Spleen (tissue), 11 donors: ENCODE results near the gene TRIM63. TPM values are rescaled to one million over a fixed set of nuclear protein-coding genes. Genes with fewer than 3 reads are reported as not detected.
A peak's percentile ranks its signal among the peaks of the same experiment; 100 is the strongest.

Experiments
- DNase-seq: peaks from one replicate; pipeline ENCODE4 v3.0.0-alpha.2; 2020
- H3K27ac ChIP-seq, 8 donors: fragments of 200-600 bp; sonication (generic) in 7 of 8; 1 replicate in 4 of 8; 2 replicates in 4 of 8; pipeline versions ENCODE4 v1.5.0 to v1.8.0; 2016 to 2021; ENCODE audit warnings: inconsistent platforms in 4 of 8, mild to moderate bottlenecking in 4 of 8, moderate library complexity in 1 of 8
- H3K27me3 ChIP-seq, 7 donors: fragments of 200-600 bp; sonication (generic) in 6 of 7; replicated peaks in 1 of 7; 1 replicate in 4 of 7; 2 replicates in 3 of 7; pipeline versions ENCODE4 v1.5.0 to v1.8.0; 2016 to 2021; ENCODE audit warnings: inconsistent platforms in 3 of 7, mild to moderate bottlenecking in 1 of 7
- H3K36me3 ChIP-seq, 6 donors: fragments of 200-600 bp; sonication (generic) in 5 of 6; 1 replicate in 4 of 6; 2 replicates in 2 of 6; pipeline versions ENCODE4 v1.5.0 to v1.8.0; 2016 to 2021; ENCODE audit warnings: inconsistent platforms in 2 of 6
- H3K4me1 ChIP-seq, 6 donors: fragments of 200-600 bp; sonication (generic) in 5 of 6; 1 replicate in 3 of 6; 2 replicates in 3 of 6; pipeline versions ENCODE4 v1.5.0 to v1.8.0; 2016 to 2021; ENCODE audit warnings: inconsistent platforms in 3 of 6
- H3K4me3 ChIP-seq, 8 donors: fragments of 200-600 bp; sonication (generic) in 7 of 8; 1 replicate in 4 of 8; 2 replicates in 4 of 8; pipeline versions ENCODE4 v1.5.0 to v1.8.0; 2016 to 2021; ENCODE audit warnings: inconsistent platforms in 4 of 8, mild to moderate bottlenecking in 4 of 8, moderate library complexity in 2 of 8
- H3K9me3 ChIP-seq, 8 donors: fragments of 200-600 bp; sonication (generic) in 7 of 8; 1 replicate in 4 of 8; 2 replicates in 4 of 8; pipeline versions ENCODE4 v1.5.0 to v1.8.0; 2016 to 2021; ENCODE audit warnings: inconsistent platforms in 4 of 8
- POLR2A ChIP-seq, 3 donors: fragments of 450-650 bp; IDR thresholded peaks; one replicate each; pipeline ENCODE4 v1.5.1; 2017; ENCODE audit warnings: antibody characterized with exemption in 3 of 3, mild to moderate bottlenecking in 1 of 3
- POLR2AphosphoS5 ChIP-seq, 3 donors: sonication (generic); formaldehyde crosslinking; IDR thresholded peaks; one replicate each; pipeline ENCODE4 v1.5.1; 2017; ENCODE audit warnings: antibody characterized with exemption in 3 of 3
- WGBS, 5 donors: extraction: QIAGEN DNeasy Blood & Tissue Kit in 3 of 5; methylation state at CpG; one replicate each; pipeline versions ENCODE4 v1.1.5 to v1.1.7; 2013 to 2018; 5-methylcytosine and 5-hydroxymethylcytosine counted together
- intact Hi-C: fragments of 100-400 bp; cut with DNase I; formaldehyde crosslinking; loops from one replicate; pipeline ENCODE4 v1.15.0; 2023; ENCODE audit warnings: low total_unique reads
- polyA plus RNA-seq, 3 donors: library from polyadenylated mRNA; stranded (reverse); fragments of 200-250 nt; gene quantifications; one replicate each; pipeline ENCODE4 v1.2.1, GENCODE V29; 2013
- total RNA-seq, 7 donors: library from RNA; depleted of rRNA in 3 of 7; stranded (reverse); fragments of >200 nt in 3 of 7; fragmentation: NEBNext Ultra II Directional in 4 of 7; extraction: Animal tissue kit (Norgen Biotek cat#: 25700) in 4 of 7; gene quantifications; one replicate each; pipeline versions ENCODE4 v1.1.0 to v1.2.1, GENCODE V29; 2016 to 2021
- TF ChIP-seq, protein P1 (sequence below), 11 experiments: fragments of 200-600 bp in 7 of 11; fragments of 450-650 bp in 4 of 11; sonication (generic) in 4 of 11; IDR thresholded peaks in 8 of 11; conservative IDR thresholded peaks in 3 of 11; 1 replicate in 7 of 11; 2 replicates in 4 of 11; pipeline versions ENCODE4 v1.4.0 to v1.8.0; 2016 to 2021; ENCODE audit warnings: antibody characterized with exemption in 11 of 11, inconsistent platforms in 4 of 11, mild to moderate bottlenecking in 1 of 11
- donor health status: healthy with polysubstance abuse.
- donor health status: DM: no; HTN: no; CAD: no; lungs with moderate emphysema.
- donor health status: DM: no; HTN: no; CAD: no.
- donor health status: Bipolar disorder and iron deficiency.
- donor health status: healthy.
- donor health status: DM: no; HTN: no; CAD: no.
- donor health status: DM: yes; HTN: yes; CAD: no.

The TRIM63 gene
- total and polyA plus RNA-seq, 10 donors, result 0.13 to 0.61 (median 0.30) TPM; not detected in 5

DNA sequence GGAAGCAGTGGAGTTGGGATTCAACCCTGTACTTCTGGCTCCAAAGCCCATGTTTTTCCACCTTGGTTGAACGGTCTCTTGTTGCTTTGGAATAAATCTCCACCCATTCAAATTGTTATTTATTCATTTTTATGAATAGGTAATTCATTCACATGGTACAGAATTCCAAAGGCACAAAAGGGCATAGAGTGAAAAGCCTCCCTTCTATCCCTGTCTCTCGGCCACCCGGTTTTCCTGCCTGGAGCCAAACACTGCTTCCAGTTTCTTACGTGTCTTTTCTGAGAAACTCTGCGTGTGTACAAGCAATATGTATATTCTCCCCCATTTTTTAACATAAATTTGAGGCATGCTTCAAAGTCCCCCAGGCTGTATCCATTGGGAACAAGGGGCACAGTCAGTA lies 41.9 kb downstream of the TRIM63 start:
- Histone ChIP-seq H3K9me3 (no peaks in the 10 kb centered on the region), H3K27ac (no peak overlapping the region)
- intact Hi-C loops, result no loop called here

DNA sequence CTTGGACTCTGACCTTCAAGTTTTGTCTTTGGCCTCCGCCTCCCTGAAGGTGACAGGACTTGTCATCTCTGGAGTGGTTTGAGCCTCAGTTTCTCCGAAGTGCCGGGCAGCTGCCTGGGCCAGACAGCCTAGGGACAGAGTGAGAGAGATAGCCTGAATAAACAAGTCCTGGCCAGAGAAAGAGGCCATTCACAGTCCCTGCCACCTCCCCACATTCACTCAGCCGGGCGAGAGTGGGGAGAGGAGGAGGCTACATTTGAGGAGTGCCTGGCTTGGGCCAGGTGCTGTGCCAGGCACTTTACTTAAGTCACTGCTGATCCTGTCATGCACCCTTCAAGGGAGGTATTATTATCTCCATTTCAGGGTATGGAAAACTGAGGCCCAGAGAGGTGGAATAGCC lies 42.4 kb downstream of the TRIM63 start:
- no peaks in the 10 kb centered on the region for H3K27me3 ChIP-seq
- no peak for DNase-seq
- intact Hi-C loops, result no loop called here
- H3K4me1 ChIP-seq, result peaks cover 0 to 17% (median under 1%) of the 10 kb centered on the region in 6 donors
- H3K4me3 ChIP-seq, result peak overlapping the region in 2 of 8 donors; percentile 21 to 38
- 85 to 93% (median 87%) methylated on average over 5 of the region's 5 CpGs for WGBS, 5 donors
- no peaks in the 10 kb centered on the region for H3K36me3 ChIP-seq
- no peaks in the 10 kb centered on the region for H3K9me3 ChIP-seq
- TF ChIP-seq POLR2AphosphoS5 (IDR thresholded peaks at IDR 0.05) (no peak), POLR2A (IDR thresholded peaks at IDR 0.05) (no peak)
- TF ChIP-seq, protein P1, sequence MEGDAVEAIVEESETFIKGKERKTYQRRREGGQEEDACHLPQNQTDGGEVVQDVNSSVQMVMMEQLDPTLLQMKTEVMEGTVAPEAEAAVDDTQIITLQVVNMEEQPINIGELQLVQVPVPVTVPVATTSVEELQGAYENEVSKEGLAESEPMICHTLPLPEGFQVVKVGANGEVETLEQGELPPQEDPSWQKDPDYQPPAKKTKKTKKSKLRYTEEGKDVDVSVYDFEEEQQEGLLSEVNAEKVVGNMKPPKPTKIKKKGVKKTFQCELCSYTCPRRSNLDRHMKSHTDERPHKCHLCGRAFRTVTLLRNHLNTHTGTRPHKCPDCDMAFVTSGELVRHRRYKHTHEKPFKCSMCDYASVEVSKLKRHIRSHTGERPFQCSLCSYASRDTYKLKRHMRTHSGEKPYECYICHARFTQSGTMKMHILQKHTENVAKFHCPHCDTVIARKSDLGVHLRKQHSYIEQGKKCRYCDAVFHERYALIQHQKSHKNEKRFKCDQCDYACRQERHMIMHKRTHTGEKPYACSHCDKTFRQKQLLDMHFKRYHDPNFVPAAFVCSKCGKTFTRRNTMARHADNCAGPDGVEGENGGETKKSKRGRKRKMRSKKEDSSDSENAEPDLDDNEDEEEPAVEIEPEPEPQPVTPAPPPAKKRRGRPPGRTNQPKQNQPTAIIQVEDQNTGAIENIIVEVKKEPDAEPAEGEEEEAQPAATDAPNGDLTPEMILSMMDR (IDR thresholded peaks at IDR 0.05 in 8 of 11, conservative IDR thresholded peaks at IDR 0.05 in 3 of 11), result no peak
- peak overlapping the region in 1 of 8 donors; percentile 7 for H3K27ac ChIP-seq

More for the DNA sequence above, 41.9 kb downstream of the TRIM63 start:
- H3K4me3 ChIP-seq, result no peak overlapping the region
- H3K4me1 ChIP-seq, result peaks cover 0 to 14% (median 0%) of the 10 kb centered on the region in 6 donors
- 70 to 88% (median 81%) methylated on average over 5 of the region's 5 CpGs for WGBS, 5 donors
- no peaks in the 10 kb centered on the region for H3K27me3 ChIP-seq
- no peaks in the 10 kb centered on the region for H3K36me3 ChIP-seq
- TF ChIP-seq POLR2A (IDR thresholded peaks at IDR 0.05), result no peak
- TF ChIP-seq, protein P1 (IDR thresholded peaks at IDR 0.05 in 8 of 11, conservative IDR thresholded peaks at IDR 0.05 in 3 of 11), result no peak
- no peak for TF ChIP-seq POLR2AphosphoS5 (IDR thresholded peaks at IDR 0.05)
- no peak for DNase-seq

GRCh38 chr1:26023826-26024225 lies 43.6 kb downstream of the TRIM63 start:
- no peaks in the 10 kb centered on the region for H3K36me3 ChIP-seq
- TF ChIP-seq POLR2AphosphoS5 (IDR thresholded peaks at IDR 0.05) (no peak), POLR2A (IDR thresholded peaks at IDR 0.05) (no peak)
- TF ChIP-seq, protein P1 (IDR thresholded peaks at IDR 0.05 in 8 of 11, conservative IDR thresholded peaks at IDR 0.05 in 3 of 11), result no peak
- no peaks in the 10 kb centered on the region for H3K9me3 ChIP-seq
- intact Hi-C loops, result no loop called here
- no peak for DNase-seq
- peak overlapping the region in 3 of 8 donors; percentile 22 to 72 (median 22) for H3K27ac ChIP-seq
- H3K27me3 ChIP-seq, result no peaks in the 10 kb centered on the region
- H3K4me1 ChIP-seq, result peaks cover 0 to 25% (median 6%) of the 10 kb centered on the region in 6 donors
- 86 to 92% (median 88%) methylated on average over 5 of the region's 5 CpGs for WGBS, 5 donors
- H3K4me3 ChIP-seq, result peak overlapping the region in 4 of 8 donors; percentile 21 to 38 (median 26)

DNA sequence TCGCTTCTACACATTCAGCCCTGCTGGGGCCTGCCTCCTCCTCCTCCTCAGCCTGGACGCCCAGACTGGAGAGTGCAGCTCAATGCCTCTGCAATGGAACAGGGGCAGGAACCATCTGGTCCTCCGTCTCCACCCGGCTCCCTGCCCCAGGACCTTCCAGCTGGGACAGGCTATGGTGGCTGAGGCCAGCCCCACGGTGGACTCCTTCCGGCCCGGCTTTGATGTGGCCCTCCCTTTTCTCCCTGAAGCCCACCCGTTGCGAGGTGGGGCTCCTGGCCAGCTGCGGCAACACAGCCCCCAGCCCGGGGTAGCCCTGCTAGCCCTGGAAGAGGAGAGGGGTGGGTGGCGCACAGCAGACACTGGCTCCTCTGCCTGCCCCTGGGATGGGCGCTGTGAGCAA lies 44.4 kb downstream of the TRIM63 start:
- H3K36me3 ChIP-seq, result no peaks in the 10 kb centered on the region
- WGBS, 5 donors, result 81 to 91% (median 89%) methylated on average over 13 of the region's 13 CpGs
- TF ChIP-seq POLR2A (IDR thresholded peaks at IDR 0.05) (no peak), POLR2AphosphoS5 (IDR thresholded peaks at IDR 0.05) (no peak)
- TF ChIP-seq, protein P1 (IDR thresholded peaks at IDR 0.05 in 8 of 11, conservative IDR thresholded peaks at IDR 0.05 in 3 of 11), result no peak
- DNase-seq, result no peak
- peak overlapping the region in 4 of 8 donors; percentile 53 to 72 (median 63) for H3K27ac ChIP-seq
- H3K27me3 ChIP-seq, result no peaks in the 10 kb centered on the region
- peak overlapping the region in 4 of 8 donors; percentile 21 to 41 (median 26) for H3K4me3 ChIP-seq
- no peaks in the 10 kb centered on the region for H3K9me3 ChIP-seq
- peaks cover 0 to 26% (median 14%) of the 10 kb centered on the region in 6 donors for H3K4me1 ChIP-seq
- intact Hi-C loops, result no loop called here
